Aorta (tissue), 5 donors: ENCODE data around the gene SLC29A3. TPM values are rescaled to one million over a fixed set of nuclear protein-coding genes. Genes with fewer than 3 reads are reported as not detected.

Experiments used
- ATAC-seq: fragments of 200-7000 bp; cut with Tn5 transposase; one replicate; pipeline ENCODE4 v1.9.1; 2022; ENCODE audit warnings: moderate library complexity; ENCODE audit not compliant: low FRiP score
- DNase-seq, 2 donors: peaks; one replicate each; pipeline ENCODE4 v3.0.0-alpha.2; 2020
- H3K27ac ChIP-seq, 2 donors: one replicate each; pipeline ENCODE4 v1.5.1; 2013; ENCODE audit warnings: low read length in 2 of 2, mild to moderate bottlenecking in 2 of 2, moderate library complexity in 2 of 2, control low read depth in 1 of 2, inconsistent platforms in 1 of 2, low read depth in 1 of 2
- H3K27me3 ChIP-seq, 2 donors: one replicate each; pipeline ENCODE4 v1.6.1; 2013; ENCODE audit warnings: control low read depth in 1 of 2, low read length in 1 of 2, mild to moderate bottlenecking in 1 of 2, moderate library complexity in 1 of 2; ENCODE audit not compliant: insufficient read depth in 2 of 2, control insufficient read depth in 1 of 2
- H3K36me3 ChIP-seq, 2 donors: one replicate each; pipeline ENCODE4 v1.6.1; 2013; ENCODE audit warnings: control low read depth in 1 of 2, low read length in 1 of 2, mild to moderate bottlenecking in 1 of 2; ENCODE audit not compliant: insufficient read depth in 2 of 2, control insufficient read depth in 1 of 2
- H3K4me1 ChIP-seq, 2 donors: one replicate each; pipeline ENCODE4 v1.6.1; 2013; ENCODE audit warnings: low read length in 2 of 2, control low read depth in 1 of 2, mild to moderate bottlenecking in 1 of 2, moderate library complexity in 1 of 2; ENCODE audit not compliant: insufficient read depth in 2 of 2, control insufficient read depth in 1 of 2
- H3K4me3 ChIP-seq, 2 donors: one replicate each; pipeline ENCODE4 v1.5.1; 2013; ENCODE audit warnings: low read length in 2 of 2, control low read depth in 1 of 2, mild to moderate bottlenecking in 1 of 2
- H3K9me3 ChIP-seq: one replicate; pipeline ENCODE4 v1.6.1; 2013; ENCODE audit warnings: mild to moderate bottlenecking, low read length; ENCODE audit not compliant: control insufficient read depth
- WGBS, 2 donors: extraction: QIAGEN DNeasy Blood & Tissue Kit; methylation state at CpG; one replicate each; pipeline ENCODE4 v1.1.7; 2013; 5-methylcytosine and 5-hydroxymethylcytosine counted together
- intact Hi-C, 2 donors: fragments of 100-400 bp; cut with DNase I; formaldehyde crosslinking; loops; one replicate each; pipeline versions ENCODE4 v1.14.2 to v1.15.0; 2022
- polyA plus RNA-seq, 2 donors: library from polyadenylated mRNA; stranded (reverse); fragments of 200-250 nt; gene quantifications; one replicate each; pipeline ENCODE4 v1.2.3, GENCODE V29; 2013
- total RNA-seq, 2 donors: library from RNA; stranded (reverse); fragmentation: NEBNext Ultra II Directional; extraction: Animal tissue kit (Norgen Biotek cat#: 25700); gene quantifications; one replicate each; pipeline ENCODE4 v1.2.1, GENCODE V29; 2021
- donor health status: healthy with polysubstance abuse.
- donor health status: Bipolar disorder and iron deficiency.
- donor health status: DM: no; HTN: no; CAD: no.
- donor health status: DM: no; HTN: no; CAD: no.
- donor health status: DM: yes; HTN: yes; CAD: no.

SLC29A3 gene
- total and polyA plus RNA-seq, 4 donors, result 2.4 to 8.8 (median 4.4) TPM

DNA sequence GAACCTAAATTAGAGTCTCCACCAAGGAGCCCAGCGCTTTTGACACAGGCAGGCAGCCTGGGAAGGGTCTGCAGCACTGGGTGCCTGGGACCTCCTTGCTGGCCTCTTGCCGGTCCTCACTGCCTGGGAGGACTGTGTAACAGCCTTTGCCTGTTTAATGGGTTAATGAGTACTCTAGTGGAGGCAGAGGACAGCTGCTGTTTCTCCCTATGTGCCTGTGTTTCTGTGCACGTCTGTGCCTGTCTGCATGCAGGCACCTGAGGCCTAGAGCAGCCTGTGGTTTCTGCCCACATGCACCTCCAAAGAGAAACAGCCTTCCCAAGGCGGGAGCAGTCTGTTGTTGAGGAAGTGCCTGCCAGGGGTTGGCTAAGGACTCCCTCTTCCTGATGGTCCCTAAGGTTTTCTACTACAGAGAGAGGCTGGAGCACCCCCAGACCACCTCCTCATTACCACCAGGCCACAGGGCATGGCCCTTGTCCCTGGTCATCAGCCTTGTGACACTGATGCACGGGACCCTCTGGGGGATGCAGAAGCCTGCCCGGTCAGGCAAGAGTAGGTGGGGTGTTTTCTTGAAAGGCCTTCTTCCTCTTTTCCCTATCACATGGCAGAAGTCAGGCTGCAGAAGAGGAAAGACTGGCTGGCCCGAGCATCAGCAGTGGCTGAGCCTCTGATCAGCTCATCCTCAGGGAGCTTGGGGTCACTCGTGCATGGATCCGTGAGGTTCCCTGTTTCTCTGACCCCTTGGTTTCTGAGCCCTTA lies 14.2 kb downstream of the SLC29A3 start:
- Histone ChIP-seq H3K4me1 (no peaks in the 10 kb centered on the region), H3K4me3 (no peak overlapping the region), H3K36me3 (peaks cover 0 to 1% of the 10 kb centered on the region in 2 donors), H3K27me3 (no peaks in the 10 kb centered on the region), H3K9me3 (no peaks in the 10 kb centered on the region), H3K27ac (no peak overlapping the region)
- WGBS, 2 donors, result 84 to 91% methylated on average over 9 of the region's 9 CpGs
- ATAC-seq, result peak; percentile 10
- intact Hi-C loops, result no loop called here
- peak in 1 of 2 donors; percentile 82 for DNase-seq

DNA sequence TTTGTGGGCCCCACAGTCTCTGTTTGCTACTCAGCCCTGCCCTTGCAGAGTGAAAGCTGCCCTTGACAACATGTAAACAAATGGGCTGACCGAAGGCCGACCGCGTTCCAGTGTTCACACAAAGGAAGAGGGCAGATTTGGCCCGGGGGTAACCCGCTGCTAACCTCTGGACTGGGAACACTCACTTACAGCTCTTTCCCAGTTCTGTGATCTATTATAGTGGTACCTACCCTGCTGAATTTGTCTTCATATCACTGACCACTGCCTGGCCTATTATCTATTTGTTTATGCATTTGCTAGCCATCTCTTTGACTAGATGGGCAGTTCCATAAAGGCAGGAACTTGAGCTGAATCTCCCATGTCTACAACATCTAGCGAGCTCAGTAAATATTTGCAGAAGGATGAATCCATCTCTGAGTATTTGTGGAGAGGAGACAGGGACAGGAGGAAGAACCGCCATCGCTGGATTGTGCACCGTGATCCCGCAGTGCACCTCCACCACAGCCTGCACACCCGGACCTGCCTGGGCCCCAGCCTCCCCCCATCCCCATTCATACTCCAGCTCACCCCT lies 15.2 kb downstream of the SLC29A3 start:
- Histone ChIP-seq H3K4me3 (no peak overlapping the region), H3K9me3 (no peaks in the 10 kb centered on the region), H3K36me3 (no peaks in the 10 kb centered on the region), H3K27me3 (no peaks in the 10 kb centered on the region), H3K27ac (no peak overlapping the region), H3K4me1 (no peaks in the 10 kb centered on the region)
- ATAC-seq (no peak), DNase-seq (no peak)
- 89 to 91% methylated on average over 12 of the region's 12 CpGs for WGBS, 2 donors
- intact Hi-C loops, result no loop called here

GRCh38 chr10:71335173-71335708 lies 16.2 kb downstream of the SLC29A3 start:
- intact Hi-C loops, result no loop called here
- Histone ChIP-seq H3K36me3 (no peaks in the 10 kb centered on the region), H3K4me1 (no peaks in the 10 kb centered on the region), H3K27ac (no peak overlapping the region), H3K9me3 (no peaks in the 10 kb centered on the region), H3K4me3 (no peak overlapping the region), H3K27me3 (no peaks in the 10 kb centered on the region)
- WGBS, 2 donors, result 92 to 93% methylated on average over 15 of the region's 15 CpGs
- no peak for DNase-seq
- no peak for ATAC-seq

DNA sequence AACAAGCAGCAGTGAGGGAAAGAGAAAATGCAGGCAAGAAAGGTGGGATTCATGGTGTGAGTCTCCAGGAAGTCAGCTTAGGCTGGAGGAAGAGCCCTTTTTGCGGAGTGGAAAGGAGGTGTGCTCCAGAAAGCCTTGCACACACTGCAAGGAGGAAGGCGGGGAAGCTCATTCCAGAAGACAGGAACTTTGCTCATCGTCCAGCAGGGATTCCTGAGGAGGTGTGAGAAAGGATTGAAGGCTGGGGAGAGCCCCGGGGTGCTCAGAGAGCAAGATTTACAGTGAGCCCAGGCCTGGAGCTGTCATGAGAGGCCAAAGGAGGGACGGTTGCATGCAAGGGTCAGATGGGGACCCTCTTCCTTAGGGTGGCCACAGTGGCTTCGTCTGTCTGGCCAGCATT lies 17.6 kb downstream of the SLC29A3 start:
- ATAC-seq, result no peak
- whole genome bisulfite sequencing, 2 donors, result 83 to 87% methylated on average over 6 of the region's 6 CpGs
- no peaks in the 10 kb centered on the region for H3K9me3 ChIP-seq
- no peaks in the 10 kb centered on the region for H3K36me3 ChIP-seq
- intact Hi-C loops, result no loop called here
- no peak overlapping the region for H3K27ac ChIP-seq
- no peak overlapping the region for H3K4me3 ChIP-seq
- H3K27me3 ChIP-seq, result no peaks in the 10 kb centered on the region
- DNase-seq, result no peak
- no peaks in the 10 kb centered on the region for H3K4me1 ChIP-seq

- no peaks in the 10 kb centered on the region for H3K36me3 ChIP-seq
- no peak overlapping the region for H3K27ac ChIP-seq
- WGBS, 2 donors, result 96 to 98% methylated on average over 13 of the region's 13 CpGs
- intact Hi-C loops, result no loop called here
- DNase-seq, result no peak
- H3K4me3 ChIP-seq, result no peak overlapping the region
- ATAC-seq, result no peak
- H3K27me3 ChIP-seq, result no peaks in the 10 kb centered on the region
- no peaks in the 10 kb centered on the region for H3K4me1 ChIP-seq
- H3K9me3 ChIP-seq, result no peaks in the 10 kb centered on the region
These were observed 18.2 kb downstream of the SLC29A3 start for GRCh38 chr10:71337219-71337701.

- H3K27me3 ChIP-seq, result no peaks in the 10 kb centered on the region
- 90% methylated on average over 13 of the region's 13 CpGs for WGBS, 2 donors
- intact Hi-C loops, result no loop called here
- DNase-seq (no peak), ATAC-seq (no peak)
- no peak overlapping the region for H3K27ac ChIP-seq
- H3K9me3 ChIP-seq, result no peaks in the 10 kb centered on the region
- H3K4me3 ChIP-seq, result no peak overlapping the region
- no peaks in the 10 kb centered on the region for H3K36me3 ChIP-seq
- no peaks in the 10 kb centered on the region for H3K4me1 ChIP-seq
These were observed 19.9 kb downstream of the SLC29A3 start for GRCh38 chr10:71338728-71339495.

DNA sequence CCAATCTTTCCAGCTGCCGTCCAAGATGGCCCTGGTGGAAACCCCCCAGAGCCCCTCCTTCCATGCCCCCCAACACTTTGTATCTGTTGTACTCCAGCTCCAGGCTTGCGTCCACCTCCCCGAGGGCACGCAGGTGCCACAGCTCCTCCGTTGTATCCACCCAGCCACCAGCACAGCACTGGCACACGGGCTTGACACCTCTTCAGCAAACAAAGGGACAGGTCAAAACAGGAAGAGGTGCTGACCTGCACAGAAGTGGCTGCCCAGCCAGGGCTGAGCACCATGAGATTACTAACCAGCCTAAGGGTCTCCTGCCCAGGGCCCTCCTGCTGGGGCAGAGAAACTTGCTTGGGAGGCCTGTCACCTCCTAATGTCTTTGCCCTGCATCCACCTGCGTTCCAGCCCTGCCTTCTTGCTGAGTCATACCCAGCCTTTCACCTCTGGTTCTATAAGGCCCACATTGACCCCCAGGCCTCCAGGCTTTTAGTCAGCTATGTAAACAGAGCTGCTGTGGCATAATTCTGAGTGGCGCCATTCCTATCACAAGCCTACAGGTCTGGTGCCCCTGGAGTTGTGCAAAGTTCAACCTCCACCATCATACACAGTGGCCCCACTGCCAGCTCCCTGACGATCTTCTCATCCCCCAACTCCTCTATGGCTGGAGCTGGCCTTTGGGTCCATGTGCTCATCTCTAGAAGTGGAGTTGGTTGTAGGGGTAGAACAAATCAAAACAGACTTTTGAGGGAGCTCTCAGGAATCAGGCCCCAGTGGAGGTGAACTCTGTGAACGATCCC lies 20.9 kb downstream of the SLC29A3 start:
- Histone ChIP-seq H3K4me1 (no peaks in the 10 kb centered on the region), H3K36me3 (no peaks in the 10 kb centered on the region), H3K27ac (no peak overlapping the region), H3K4me3 (no peak overlapping the region), H3K27me3 (no peaks in the 10 kb centered on the region), H3K9me3 (no peaks in the 10 kb centered on the region)
- no peak for DNase-seq
- WGBS, 2 donors, result 94 to 95% methylated on average over 10 of the region's 10 CpGs
- intact Hi-C loops, result no loop called here
- ATAC-seq, result no peak
